ENCODE measurements around the gene SKAP1.
"Not testable (repeated sequence)": the region's sequence is repeated elsewhere in the genome, so short reads cannot be mapped to it uniquely, and the experiment has no call there.

Gene SKAP1

DNA sequence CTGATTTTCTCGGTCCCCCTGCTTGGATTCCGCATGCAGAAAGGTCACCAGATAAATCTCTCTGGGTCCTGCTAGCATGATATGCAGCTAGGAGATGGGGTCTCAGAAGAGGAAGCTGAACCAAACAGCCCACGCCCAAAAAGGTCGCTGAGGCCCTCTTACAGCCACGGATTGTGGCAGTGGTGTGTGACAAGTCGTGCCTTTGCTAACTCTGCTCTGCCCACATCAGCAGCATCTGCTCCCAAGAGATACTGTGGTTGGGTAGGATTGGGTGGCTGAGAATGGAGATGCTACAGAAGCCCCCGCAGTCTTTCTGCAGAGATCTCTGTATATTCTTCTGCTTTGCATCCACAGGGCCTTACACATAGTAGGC lies 15.2 kb upstream of the SKAP1 start:
- no peak for DNase-seq (ENCODE audit: low spot score)

DNA sequence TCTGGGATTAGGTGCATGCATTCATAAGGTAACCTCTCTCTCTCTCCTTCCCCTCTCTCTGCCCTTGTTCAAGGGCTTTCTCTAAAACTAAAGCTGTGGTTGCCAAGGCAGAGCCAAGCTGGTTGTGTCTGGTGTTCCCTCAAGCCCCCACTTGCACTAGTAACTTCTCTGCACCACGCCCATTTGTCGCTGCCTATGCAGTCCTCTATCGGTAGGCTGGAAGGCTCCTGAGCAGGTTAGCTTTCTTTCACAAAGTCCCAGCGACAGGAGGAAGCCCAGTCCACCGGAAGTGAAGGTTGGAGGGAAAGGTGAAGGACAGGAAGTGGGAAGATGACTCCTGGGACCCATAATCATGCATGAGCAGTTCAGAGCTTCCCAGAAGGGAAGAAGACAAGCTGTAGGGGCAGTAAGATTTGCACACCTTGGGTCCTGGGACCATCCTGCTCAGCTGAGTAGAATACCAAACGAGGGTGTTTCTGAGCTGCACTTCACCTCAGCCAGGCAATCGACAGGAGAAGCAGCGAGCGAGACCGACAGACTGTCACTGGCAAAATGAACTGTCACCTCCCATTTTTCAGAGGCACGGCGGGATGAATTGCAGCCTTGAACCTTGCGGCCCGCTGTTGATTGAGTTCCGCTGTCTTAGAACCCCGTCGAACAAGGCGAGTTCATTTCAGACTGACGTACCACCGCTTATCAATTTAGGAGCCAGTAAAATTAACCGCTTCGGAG lies 14.7 kb upstream of the SKAP1 start:
- DNase-seq (ENCODE audit: low spot score): no peak

DNA sequence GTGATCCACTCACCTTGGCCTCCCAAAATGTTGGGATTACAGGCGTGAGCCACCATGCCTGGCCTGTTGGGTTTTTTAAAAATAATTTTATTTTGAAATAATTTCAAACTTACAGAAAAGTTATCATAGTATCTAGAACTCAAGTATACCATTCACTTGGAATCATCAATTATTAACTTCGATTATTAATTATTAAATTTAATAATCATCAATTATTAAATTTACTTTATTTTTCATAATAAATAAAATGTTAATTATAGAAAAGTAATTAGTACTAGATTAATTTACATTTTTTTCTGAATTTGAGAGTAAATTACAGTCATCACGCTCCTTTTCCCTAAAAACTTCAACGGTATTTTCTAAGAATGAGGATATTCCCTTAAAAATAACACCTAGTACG lies 13.7 kb upstream of the SKAP1 start:
- no peak for DNase-seq (ENCODE audit: low spot score)

DNA sequence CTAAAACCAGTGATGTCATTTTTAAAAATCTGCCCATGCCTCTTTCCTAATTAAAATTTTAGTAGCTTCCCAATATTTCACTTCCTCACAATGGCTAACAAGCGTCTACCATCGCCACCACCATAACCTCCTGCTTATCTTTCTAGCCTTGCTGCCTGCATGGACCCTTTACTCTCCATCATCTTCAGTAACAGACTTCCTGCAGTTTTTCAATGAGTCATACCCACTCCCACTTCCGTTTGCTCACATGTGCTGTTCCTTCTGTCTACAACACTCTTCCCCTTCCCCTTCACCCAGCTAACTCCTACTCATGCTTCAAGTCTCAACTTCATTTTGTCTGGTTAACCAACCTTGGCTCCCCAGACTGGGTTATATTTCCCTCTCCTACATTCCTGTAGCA lies 12.8 kb upstream of the SKAP1 start:
- DNase-seq (ENCODE audit: low spot score): no peak

DNA sequence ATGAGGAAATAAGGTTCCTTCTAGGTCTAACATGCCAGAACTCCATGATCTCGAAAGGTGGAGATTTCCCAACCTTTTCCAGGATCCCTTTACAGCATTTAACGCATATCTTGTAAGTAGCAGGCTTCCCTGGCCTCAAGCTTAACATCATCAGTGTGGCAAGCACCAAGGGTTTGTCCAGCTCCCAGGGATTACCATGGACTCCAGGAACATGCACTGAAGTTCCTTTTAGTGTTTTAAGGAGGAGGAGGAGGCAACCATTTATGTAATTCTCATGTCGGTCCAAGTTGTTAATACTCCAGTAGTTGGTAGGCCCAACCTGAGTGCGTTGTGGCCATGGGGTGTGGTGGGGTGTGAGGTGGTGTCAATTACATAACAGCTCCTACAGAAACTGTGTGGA lies 11.8 kb upstream of the SKAP1 start:
- no peak for DNase-seq (ENCODE audit: low spot score)

DNA sequence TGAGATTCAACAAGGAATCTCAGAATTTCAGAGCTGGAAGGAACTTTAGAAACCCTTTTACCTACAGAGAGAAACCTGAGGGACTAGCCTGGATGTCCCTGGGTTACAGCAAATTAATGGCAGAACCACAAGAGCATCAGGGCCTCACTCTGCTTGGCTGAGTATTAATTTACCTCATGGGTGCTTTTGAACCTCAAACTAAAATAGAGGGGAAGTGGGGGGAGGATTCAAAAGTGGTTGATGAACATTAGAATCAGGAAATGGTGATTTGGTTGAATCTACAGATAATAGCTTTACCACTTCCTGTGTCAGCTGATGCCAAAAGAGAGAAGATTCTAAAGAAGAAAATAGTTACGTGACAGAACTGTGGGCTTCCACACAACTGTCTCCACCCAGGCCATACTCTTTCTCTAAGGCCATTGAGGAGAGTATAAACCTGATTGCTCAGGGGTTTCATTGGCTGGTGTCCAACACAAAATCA lies 11.3 kb upstream of the SKAP1 start:
- DNase-seq (ENCODE audit: low spot score): no peak

DNA sequence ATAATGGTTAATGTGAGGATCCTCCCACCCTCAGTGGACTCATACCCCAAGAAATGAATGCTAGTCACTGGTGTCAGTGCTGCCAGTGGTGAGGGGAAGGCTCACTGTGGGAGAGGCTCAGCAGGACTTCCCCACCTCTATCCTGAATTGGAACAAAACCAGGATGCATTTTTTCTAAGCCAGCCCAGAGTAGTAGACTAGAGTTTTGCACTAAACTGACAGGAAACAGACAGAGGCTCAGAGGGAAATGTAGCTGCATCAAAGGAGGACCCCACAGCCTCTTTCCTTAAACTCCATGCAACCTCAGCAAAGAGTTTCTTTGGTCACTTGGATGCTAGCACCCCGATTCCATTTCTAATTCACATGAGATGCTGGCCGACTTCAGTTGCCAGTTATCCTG lies 10.7 kb upstream of the SKAP1 start:
- no peak for DNase-seq (ENCODE audit: low spot score)

DNA sequence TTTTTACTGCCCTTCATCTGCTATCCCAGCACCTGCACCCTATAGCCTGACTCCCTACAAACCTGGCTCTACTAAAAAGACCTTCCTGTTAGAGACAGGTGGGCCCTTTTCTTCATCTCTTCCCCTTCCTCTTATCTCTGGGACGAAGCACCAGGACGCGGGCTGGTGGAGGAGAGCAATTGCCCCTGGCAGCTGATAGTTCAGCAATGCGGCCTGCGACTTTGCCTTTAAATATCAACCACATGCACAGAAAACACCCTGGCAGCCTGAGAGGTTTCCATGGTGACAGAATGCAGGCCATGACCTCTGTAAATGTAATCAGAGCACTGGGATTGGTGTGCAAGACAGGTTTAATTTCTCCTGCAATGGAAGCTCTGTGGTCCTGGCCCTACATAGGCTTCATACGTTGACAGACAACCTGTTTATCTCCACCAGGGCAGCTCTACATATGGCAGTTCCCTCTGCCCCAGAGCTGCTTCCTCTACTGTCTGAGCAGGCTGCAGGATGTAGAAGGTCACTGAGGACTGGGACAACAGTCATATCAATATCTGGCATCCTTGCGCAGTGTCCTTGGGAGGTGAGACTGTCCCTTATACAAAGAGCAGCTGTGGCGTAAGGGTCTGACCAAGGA lies 10.0 kb upstream of the SKAP1 start:
- DNase-seq (ENCODE audit: low spot score): no peak

DNA sequence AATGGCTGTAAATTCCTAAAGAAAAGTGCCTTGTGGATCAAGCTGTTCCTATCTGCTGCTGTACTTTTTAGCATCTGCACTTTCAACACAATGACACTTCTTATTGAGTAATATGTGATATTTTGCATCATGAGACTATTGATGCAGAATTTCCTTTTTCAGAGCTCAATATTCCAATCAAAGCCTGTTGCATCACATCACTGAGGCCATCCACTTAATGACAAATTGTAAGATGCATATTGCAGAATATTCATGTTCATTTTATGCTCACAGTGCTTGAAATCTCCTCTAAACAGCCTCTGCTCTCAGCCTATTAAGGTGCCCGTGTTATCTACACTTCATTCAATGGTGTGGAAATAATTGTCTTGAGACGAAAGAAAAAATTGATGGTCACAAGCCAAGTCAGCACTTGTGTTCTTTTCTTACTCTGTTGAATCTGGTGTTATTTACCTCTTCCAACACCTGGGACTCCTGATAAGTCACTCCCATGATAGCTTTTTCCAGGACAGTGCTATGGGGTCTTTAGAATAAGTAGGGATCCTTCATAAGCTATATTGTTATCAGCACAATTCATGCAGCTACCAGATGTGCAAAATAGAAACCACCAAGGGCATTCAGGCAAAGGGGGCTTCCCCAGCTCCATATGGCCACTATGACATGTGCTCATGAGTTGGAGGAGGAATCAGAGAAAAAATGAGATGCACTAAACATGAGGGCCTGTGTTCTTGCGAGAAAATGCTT lies 9.3 kb upstream of the SKAP1 start:
- no peak for DNase-seq (ENCODE audit: low spot score)

DNA sequence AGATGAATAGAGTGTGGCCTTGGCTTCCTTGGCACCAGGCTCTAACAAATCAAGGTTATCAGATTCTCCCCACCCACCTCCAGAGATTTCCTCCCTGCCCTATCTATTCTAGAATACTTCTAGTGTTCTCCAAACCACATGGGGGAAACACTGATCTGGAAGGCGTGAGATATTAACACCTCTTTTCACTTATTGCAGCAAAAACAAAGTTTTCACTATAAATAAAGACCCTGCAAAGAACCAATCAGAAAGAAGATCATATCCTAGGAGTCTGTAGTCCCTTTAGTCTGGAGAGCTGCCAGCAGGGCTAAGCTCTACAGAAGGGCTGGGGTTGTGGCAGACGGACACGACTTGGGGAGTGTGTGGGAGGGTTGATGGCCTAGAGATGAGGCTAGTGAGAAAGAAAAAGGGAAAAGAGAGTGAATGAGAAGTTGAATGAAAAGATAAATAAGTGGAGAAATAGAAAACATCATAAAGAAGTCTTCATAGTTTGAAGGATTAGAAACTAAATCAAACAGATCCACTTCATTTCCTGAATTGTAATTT lies 8.6 kb upstream of the SKAP1 start:
- no peak for DNase-seq (ENCODE audit: low spot score)

DNA sequence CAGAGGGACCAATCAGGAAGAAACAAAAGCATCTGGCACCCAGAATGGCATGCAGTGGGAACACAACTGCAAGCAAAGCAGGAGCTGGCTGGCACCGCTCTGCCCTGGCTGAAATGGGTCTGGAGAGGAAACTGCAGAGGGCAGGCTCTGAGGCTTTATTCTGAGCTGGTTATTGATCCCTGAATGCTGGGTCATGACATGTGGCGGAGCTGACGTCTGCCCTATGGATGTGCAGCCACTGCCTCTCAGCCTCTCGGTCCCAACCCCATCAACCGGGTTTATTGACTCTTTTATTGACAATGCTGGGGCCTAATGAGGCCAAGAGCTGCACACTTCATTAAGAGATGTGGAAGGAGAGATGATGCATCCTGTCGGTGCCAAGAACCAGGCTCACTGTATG lies 3.9 kb upstream of the SKAP1 start:
- DNase-seq (ENCODE audit: low spot score): no peak

DNA sequence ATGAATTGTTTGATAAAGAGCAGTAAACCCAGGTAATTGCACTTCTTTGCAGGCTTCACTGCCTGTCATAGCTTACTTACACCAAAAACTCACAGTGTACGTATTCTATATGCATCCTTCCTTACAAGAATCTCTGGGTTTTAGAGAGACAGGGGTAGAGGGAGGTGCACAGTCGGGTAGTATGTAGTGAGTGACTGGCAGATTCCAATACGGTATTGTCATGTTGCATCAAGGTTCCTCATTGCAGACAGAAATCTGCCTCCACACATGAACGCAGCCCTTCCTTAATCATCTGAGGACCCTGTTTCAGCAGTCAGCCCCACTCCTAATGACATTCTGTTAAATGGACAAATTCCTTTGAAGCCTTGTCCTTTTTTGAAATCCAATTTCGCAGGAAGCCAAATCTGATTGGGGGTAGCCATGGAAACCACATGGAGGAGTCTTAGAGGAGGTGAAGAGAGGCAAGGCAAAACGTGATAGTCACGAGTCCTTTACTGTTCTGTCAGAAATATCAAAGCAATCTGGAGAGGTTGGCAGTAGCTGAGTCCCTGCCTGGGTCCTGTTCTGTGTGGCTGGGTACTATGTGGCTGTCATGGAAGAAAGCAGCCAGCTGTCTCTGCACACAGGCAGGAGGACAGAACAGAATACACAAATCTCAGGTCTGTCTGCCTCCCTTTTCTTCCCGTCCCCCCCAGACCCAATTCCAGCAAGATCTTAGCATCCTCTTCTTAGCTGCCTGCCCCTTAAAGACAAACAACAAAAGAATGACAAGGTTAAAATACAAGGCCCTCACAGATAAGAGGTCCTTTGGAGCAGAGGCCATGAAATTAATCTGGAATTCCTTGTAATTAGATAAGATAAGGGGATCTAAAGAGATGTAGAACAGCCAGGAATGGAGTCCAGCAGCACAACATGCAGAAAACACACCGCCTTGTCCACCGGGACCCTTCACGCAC lies 3.1 kb upstream of the SKAP1 start:
- DNase-seq (ENCODE audit: low spot score): no peak

DNA sequence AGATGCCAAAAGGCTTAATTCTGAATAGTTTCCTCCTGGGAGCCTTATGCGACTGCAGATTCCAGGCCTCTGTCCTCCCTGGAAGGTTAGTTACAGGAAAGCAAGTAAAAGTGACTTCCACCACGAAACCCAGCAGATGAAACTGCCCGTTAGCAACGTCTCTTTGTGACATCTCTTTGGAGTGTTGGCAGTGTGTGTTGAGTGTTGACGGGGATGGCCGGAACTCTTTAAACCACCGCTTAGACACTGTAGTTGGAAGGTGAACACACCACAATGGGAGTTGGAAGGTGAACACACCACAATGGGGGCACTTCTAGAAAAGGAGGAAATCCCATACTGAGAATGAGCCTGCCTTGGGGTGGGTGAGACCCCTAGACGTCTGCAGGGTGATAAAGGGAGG lies 858 bp downstream of the SKAP1 start:
- DNase-seq (ENCODE audit: low spot score): no peak

DNA sequence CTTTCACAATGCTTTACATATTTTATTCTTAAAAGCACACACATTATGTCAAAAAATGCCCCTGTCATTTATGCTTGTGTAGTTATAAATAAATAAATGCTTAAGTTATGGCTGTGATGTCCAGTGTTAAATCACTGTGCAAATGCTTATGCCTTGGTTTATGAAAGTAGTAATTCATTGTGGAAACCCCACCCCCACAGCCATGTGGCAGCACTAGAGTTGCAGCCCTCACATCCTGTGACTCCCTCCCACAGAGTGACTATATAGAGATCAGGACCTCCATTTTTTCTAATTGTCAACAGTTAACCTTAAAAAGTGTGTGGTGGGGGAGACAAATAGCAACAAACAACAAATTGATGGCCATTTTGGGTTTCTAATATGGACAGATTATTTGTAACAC lies 2.4 kb downstream of the SKAP1 start:
- no peak for DNase-seq (ENCODE audit: low spot score)

DNA sequence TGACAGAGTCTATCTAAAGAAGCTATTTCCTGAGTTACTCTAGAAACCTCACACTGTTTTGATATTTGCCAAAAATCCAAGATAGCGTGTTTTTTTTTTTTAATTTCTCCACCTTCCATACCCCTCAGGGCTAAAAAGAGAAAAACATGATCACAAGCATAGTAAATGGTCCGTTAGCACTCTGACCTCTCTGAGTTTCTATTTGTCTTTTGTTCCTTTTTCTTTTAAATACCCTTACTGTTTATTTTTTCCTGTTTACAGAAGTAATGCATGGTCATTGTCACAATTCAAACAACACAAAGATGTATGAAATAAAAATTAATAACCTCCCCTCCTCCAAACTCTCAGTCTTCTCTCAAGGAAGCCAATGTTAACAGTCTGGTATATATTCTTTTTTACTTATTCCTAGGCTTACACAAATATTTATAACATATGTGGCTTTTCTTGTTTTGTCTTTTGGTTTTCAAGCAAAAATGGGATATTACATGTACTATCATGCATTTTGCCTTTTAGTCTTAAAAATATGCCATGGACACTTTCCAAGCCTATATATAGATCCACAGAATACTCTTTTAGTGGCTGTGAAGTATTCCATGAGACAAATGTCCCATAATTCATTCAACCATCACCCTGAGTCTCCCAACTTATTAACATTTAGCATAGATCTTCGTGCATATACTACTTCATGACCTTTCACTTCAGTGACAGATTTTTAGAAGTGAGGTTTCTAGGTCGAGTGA lies 3.1 kb downstream of the SKAP1 start:
- DNase-seq (ENCODE audit: low spot score): no peak

DNA sequence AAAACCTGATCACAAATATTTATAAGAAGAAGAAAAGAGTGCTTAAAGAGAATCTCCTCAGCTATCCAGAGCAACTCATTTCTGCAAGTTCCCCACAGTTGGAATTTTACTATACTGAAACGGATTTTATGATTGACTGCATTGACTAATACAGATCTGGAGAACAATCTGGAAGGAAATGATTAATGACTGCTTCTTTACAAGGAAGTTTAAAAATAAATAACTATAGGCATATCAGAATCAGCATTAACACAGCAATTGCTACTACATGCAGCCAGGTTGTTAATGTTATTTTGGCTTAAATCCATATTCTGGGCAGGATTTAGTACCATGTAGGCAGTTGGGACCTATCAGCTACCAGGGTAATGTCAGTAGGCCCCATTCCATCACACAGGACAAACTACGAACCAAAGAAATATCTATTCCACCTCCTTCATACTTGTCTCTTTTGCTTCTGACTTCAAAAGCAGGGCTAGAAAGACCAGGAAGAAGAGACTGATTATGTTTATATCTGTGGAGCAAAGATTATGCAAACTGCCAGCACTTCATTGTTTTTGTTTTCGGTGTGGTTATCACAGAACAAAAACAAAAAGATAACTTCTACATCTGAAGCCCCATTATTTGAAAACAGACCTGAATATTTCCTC lies 3.9 kb downstream of the SKAP1 start:
- no peak for DNase-seq (ENCODE audit: low spot score)

DNA sequence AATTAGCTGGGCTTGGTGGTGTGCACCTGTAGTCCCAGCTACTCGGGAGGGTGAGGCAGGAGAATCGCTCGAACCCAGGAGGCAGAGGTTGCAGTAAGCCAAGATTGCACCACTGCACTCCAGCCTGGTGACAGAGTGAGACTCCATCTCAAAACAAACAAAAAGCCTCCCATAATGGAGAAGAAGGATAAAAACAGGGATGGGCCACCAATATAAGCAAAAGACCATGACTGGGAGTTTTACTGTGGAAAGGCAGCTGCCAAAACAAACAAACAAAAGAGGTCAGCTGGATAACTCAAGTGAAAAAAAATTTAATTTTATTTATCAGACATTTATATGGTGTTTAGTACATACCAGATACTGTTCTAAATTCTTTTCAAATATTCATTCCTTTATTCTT lies 8.0 kb downstream of the SKAP1 start:
- not testable (repeated sequence) for DNase-seq (ENCODE audit: low spot score)

DNA sequence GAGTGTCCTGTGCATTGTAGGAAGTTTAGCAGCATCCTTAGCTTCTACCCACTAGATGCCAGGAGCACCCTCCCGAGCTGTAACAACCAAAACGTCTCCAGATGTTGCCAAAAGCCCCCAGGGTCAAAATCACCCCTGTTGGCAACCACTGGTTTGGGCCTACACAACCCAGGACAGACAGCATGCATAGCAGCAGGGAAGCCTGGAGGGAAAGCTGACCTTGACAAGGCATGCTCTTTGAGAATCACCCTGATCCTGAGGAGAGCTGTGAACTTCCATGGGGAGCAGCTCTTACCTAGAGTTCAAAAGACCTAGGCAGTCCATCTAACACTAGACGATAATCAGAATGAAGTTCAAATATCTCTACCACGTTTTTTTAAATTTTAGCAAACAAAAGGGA lies 9.2 kb downstream of the SKAP1 start:
- no peak for DNase-seq (ENCODE audit: low spot score)

DNA sequence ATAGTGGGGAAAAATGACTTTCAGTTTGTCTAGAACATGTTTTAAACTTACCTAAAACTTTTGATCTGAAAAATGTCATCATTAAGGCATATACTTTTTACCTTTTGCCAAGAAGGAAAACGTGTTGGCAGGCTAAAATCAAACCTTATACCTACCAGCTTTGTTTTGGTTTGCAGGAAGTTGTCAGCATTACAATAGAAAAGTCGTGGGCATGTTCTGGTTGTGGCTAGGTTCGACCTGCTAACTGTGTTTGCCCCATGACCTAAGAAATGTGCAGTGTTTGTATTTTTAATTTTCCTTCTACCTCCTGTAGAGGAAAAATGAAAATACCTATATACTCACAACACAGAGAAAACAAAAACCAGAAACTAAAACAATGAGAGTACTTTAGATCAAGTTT lies 13.0 kb downstream of the SKAP1 start:
- no peak for DNase-seq (ENCODE audit: low spot score)

DNA sequence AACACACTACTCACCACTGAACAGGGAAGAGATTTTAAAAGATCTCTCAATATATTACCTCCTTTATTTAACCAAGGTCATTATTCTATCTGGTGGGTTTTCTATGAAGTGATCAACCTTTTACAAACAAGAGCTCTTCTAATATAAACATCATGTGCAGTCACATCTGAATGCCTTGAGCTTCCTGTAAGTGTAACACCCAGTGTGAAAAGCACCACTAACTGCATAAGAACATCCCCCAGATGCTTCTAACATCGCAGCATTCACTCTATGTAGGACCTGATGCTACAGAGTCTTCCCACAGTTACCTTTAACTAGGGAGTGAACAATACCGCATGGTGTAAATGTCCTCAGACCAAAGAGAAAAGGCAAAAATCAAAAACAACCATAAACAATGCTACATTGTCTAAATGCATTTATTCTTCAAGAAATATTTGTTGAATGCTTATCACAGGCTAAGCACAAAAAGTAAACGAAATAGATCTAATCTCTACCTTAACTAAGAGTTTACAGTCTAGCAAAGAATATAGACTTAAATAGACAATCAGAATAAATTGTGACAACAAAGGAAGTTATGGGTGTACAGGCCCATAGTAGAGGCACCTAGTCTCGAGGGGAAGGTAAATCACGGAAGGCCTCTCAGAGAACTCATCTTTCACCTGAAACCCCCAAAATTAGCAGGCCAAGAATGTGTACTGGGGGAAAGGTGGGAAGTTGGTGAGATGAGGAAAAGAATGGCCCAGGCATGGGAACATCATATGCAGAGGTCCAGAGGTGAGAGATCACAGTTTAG lies 16.2 kb downstream of the SKAP1 start:
- no peak for DNase-seq (ENCODE audit: low spot score)

All from AG08395 (cell line).